PC-3 (cell line): ENCODE results near the gene SECISBP2L.

Experiments used
- EZH2 ChIP-seq: fragments of 300-600 bp; sonication (generic); IDR thresholded peaks from one replicate; pipeline ENCODE4 v1.6.1; 2017; ENCODE audit warnings: antibody characterized with exemption, mild to moderate bottlenecking, low read length; ENCODE audit not compliant: unreplicated experiment
- EZH2phosphoT487 ChIP-seq: fragments of 300-600 bp; sonication (generic); IDR thresholded peaks from 2 replicates; pipeline ENCODE4 v1.6.1; 2018; ENCODE audit warnings: mild to moderate bottlenecking, antibody characterized with exemption, low read length, borderline replicate concordance
- TF ChIP-seq, protein P1 (sequence below): fragments of 300-600 bp; sonication (generic); conservative IDR thresholded peaks from 2 replicates; pipeline ENCODE4 v1.5.1; 2017; ENCODE audit warnings: antibody characterized with exemption, low read depth, mild to moderate bottlenecking, low read length

- TF ChIP-seq, protein P1, sequence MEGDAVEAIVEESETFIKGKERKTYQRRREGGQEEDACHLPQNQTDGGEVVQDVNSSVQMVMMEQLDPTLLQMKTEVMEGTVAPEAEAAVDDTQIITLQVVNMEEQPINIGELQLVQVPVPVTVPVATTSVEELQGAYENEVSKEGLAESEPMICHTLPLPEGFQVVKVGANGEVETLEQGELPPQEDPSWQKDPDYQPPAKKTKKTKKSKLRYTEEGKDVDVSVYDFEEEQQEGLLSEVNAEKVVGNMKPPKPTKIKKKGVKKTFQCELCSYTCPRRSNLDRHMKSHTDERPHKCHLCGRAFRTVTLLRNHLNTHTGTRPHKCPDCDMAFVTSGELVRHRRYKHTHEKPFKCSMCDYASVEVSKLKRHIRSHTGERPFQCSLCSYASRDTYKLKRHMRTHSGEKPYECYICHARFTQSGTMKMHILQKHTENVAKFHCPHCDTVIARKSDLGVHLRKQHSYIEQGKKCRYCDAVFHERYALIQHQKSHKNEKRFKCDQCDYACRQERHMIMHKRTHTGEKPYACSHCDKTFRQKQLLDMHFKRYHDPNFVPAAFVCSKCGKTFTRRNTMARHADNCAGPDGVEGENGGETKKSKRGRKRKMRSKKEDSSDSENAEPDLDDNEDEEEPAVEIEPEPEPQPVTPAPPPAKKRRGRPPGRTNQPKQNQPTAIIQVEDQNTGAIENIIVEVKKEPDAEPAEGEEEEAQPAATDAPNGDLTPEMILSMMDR = no peak
- TF ChIP-seq EZH2phosphoT487 (no peak), EZH2 (no peak)
Measured at GRCh38 chr15:49064884-49065283, 18.6 kb upstream of the SECISBP2L start.
